Stomach (tissue), 4 donors: ENCODE results near the gene BFAR.

ENCODE experiments used
- CTCF ChIP-seq, 7 experiments: fragments of 450-650 bp in 4 of 7; fragments of 200-600 bp in 3 of 7; sonication (generic) in 3 of 7; IDR thresholded peaks; one replicate each; pipeline ENCODE4 v1.5.1; 2016 to 2019; ENCODE audit warnings: antibody characterized with exemption in 7 of 7, control low read depth in 2 of 7, mild to moderate bottlenecking in 1 of 7
- POLR2A ChIP-seq, 4 donors: fragments of 450-650 bp; IDR thresholded peaks; one replicate each; pipeline ENCODE4 v1.6.1; 2016; ENCODE audit warnings: antibody characterized with exemption in 4 of 4, control low read depth in 2 of 4, mild to moderate bottlenecking in 1 of 4, moderate library complexity in 1 of 4
- POLR2AphosphoS5 ChIP-seq, 3 donors: sonication (generic); formaldehyde crosslinking; IDR thresholded peaks; one replicate each; pipeline ENCODE4 v1.6.1; 2016; ENCODE audit warnings: antibody characterized with exemption in 3 of 3

DNA sequence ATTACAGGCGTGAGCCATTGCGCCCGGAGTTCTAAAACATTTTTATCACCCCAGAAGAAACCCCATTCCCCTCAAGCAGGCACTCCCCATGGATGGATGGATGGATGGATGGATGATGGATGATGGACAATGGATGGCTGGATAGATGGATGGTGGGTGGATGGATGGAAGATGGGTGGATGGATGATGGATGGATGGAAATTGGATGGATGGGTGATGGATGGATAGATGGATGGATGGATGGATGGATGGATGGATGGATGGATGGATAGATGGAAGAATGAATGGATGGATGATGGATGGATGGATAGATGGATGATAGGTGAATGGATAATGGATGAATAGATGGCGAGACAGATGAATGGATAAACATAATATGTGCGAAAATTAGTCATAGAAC lies 44.9 kb downstream of the BFAR start:
- TF ChIP-seq CTCF (IDR thresholded peaks at IDR 0.05) (no peak), POLR2A (IDR thresholded peaks at IDR 0.05) (no peak), POLR2AphosphoS5 (IDR thresholded peaks at IDR 0.05) (no peak)
